Epithelial cell of proximal tubule (primary cell): ENCODE measurements around the gene ATP2C1. TPM values are rescaled to one million over a fixed set of nuclear protein-coding genes. Genes with fewer than 3 reads are reported as not detected.

Experiments
- DNase-seq: peaks from one replicate; pipeline ENCODE4 v3.0.0-alpha.2; 2011; ENCODE audit warnings: low read depth
- H3K4me3 ChIP-seq: 2 replicates; pipeline ENCODE4 v1.5.1; 2011; ENCODE audit warnings: low read depth, mild to moderate bottlenecking, low read length
- CTCF ChIP-seq: conservative IDR thresholded peaks from 2 replicates; pipeline ENCODE4 v1.5.1; 2012; ENCODE audit warnings: low read depth, mild to moderate bottlenecking, low read length
- total RNA-seq: library from RNA; depleted of rRNA; stranded (reverse); fragments of >200 nt; gene quantifications from 2 replicates; pipeline ENCODE4 v1.2.3, GENCODE V29; 2015

ATP2C1 gene
- total RNA-seq, 1 donor from 2014 or later = 104 TPM

- DNase-seq = no peak
- no peak overlapping the region for H3K4me3 ChIP-seq
- TF ChIP-seq CTCF = no peak
Measured at GRCh38 chr3:131048030-131048429, 154.1 kb downstream of the ATP2C1 start.

DNA sequence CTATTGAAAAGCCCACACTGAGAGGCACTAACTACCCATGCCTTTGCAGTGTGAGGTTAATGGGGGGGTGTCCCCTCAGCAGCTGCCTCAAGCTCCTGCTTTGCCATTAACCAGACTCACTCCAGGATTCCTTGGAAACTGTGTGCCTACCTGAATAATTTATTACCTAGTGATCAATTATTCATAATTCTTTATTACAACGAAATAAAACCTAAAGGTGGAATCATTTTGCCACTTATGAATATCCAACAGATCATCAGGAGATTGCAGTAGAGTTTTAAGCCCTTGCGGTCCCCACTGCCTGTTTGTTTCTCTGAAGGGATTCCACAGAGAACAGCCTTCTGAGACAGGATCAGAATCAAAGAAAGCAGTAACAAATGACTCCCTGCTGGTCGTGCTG lies 156.1 kb downstream of the ATP2C1 start:
- no peak for DNase-seq
- TF ChIP-seq CTCF = no peak

DNA sequence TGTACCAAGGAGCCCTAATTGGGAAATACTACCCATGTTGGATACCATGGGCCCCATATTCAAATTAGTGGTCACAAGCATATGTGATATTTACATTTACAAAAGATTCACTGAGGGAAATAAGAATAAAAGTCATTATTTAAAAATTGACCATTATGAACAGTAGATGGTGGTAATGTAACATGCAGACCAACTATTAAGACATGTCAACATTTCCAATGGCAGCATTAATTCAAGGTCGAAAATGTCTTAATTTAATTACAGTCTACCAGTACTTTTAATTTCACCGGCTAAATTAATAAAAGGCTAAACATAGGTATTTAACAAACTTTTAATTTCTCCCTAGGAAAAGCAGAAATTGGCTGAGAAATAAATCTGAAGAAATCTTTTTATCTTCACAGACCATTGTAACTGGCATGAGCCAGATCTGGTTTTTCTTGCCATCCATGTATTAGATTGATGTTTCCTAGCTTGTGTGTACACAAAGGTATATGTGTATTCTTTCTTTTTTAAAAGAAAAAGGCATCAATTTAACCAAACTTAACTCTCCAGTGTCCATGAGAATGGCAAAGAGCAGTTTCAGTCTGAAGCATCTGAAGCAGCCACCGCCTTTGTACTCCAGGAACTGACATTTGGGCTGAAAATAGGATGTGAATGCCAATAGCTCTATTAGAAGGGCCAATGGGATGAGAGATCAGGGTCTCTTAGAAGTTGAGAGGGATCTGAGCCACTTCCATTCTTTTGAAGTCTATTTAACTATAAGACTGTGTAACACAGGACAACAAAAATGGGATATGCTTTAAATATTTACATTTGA lies 159.4 kb downstream of the ATP2C1 start:
- no peak overlapping the region for H3K4me3 ChIP-seq
- no peak for DNase-seq
- TF ChIP-seq CTCF = peak; percentile 31

More for the DNA sequence above, 156.1 kb downstream of the ATP2C1 start:
- no peak overlapping the region for H3K4me3 ChIP-seq

Other genes with a start within 250 kb of the ATP2C1 start
- gene PIK3R4, start 147.3 kb upstream of the ATP2C1 start, total RNA-seq = 32.3 and 45.3 TPM in 2 replicates
- 2.8 and 5.1 TPM in 2 replicates for gene ASTE1, start 132.7 kb downstream of the ATP2C1 start, total RNA-seq
- gene NEK11, start 132.8 kb downstream of the ATP2C1 start, total RNA-seq = 3.9 and 4.6 TPM in 2 replicates